GM19193 (cell line): ENCODE results near the gene C12orf76.

Experiments
- POLR2A ChIP-seq: IDR thresholded peaks from 4 replicates; pipeline ENCODE4 v1.6.1; 2011; ENCODE audit not compliant: insufficient read depth, insufficient read length; ENCODE audit errors: extremely low read depth

The C12orf76 gene

DNA sequence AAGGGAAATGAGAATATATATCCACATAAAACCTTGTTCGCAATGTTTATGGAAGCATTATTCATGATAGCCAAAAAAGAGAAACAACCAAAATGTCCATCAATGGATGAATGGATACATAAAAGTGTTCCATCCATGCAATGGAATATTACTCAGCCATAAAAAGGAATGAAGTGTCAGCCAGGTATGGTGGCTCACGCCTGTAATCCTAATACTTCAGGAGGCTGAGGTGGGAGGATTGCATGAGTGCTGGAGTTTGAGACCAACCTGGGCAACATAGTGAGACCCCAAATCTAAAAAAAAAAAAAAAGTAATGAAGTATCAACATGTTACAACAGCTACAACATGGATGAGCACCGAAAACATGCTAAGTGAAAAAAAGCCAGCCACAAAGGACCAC lies 23.6 kb upstream of the C12orf76 start:
- no peak for TF ChIP-seq POLR2A

DNA sequence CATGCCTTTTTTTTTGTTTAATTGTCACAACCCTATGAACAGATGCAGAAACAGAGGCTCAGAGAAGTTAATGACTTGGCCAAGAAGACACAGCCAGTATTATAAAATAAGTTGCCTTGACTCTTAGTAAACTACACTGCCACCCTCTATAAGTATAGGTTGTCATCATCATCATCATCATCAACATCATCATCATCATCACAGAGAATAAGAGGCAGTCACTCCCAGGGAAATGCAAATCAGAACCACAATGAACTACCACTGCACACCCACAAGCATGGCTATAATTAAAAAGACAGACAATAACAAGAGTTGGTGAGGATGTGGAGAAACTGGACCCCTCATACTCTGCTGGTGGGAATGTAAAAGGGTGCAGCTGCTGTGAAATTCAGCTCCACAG lies 23.2 kb upstream of the C12orf76 start:
- TF ChIP-seq POLR2A, result no peak

DNA sequence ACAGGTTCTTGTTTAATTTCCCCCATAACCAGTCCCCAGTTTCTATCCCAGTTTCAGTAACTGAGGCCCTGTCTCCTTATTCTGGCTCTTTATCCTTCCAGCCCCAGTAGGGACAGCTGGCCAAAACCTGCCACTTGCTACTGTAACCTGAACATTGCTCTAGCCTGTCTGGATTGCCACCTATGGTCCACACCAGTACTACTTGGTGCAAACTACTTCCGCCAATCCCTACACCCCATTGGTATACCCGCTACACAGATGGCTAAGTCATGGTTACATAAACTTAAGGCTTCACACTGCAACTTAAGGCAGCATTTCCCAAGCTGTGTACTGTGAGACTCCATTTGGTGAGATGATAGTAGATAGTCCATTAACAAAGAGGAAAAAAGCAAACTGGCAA lies 20.3 kb upstream of the C12orf76 start:
- TF ChIP-seq POLR2A, result no peak

DNA sequence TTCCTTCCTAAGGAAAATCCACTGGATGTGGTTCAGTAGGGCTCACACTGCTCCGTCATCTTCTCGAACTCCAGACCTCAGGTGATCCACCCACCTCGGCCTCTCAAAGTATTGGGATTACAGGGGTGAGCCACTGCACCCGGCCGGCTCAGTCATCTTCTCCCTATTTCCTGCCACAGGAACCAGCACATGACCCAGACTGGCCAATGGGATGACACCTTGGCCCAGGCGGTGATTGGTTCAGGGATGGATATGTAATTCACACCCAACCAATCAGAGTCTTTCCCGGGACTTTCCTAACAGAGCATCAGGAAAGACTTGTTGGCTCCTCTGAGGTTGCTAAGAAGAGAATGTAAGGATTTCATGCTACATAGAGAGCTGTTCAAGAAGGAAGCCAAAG lies 19.2 kb upstream of the C12orf76 start:
- TF ChIP-seq POLR2A, result no peak

DNA sequence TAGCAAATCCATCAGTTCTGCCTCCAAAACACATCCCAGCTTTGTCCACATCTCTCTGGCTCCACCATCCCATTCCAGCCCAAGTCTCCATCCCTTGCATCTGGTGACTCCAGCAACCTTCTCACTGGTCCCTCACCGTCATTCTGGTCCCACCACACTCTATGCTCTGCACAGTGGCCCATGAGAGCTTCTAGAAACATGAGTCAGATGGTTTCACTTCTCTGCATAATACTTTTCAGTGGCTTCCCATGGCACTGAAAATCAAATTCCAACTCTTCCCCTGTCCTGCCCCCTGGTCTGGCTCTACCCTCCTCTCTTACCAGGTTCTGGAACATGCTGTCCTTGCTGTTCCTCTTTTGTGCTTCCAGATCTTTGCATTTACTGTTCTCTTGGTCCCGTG lies 17.2 kb upstream of the C12orf76 start:
- no peak for TF ChIP-seq POLR2A

DNA sequence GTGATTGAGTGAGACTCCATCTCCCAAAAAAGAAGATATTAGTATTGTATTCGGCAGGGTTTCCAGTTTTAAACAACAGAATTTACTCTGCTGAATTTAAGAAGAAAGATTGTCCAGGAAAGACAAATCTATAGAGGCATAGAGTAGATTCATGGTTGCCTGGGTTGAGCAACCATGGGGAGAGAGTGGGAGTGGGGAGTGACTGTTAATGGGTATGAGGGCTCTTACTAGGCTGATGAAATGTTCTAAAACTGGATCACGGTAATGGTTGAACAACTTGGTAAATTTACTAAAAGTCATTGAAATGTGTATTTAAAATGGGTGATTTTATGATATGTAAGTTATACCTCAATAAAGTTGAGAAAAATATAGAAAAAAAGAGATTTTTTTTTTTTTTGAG lies 13.9 kb upstream of the C12orf76 start:
- no peak for TF ChIP-seq POLR2A

DNA sequence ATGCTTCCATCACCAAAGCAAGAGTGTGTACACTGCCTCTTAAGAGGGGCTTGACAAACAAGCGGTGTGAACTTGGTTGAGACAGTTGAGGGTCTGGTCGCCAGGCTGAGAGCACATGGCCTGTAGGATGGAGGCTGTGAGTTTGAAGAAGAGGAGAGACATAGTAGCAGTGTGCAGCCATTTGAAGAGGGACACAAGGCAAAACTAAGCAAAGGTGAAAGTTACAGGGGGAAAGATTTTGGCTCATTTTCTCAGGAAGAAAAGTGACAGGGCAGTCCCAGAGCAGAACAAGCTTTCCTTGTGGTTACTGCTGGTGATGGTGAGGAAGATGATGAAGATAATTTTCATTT lies 11.3 kb upstream of the C12orf76 start:
- TF ChIP-seq POLR2A, result no peak

DNA sequence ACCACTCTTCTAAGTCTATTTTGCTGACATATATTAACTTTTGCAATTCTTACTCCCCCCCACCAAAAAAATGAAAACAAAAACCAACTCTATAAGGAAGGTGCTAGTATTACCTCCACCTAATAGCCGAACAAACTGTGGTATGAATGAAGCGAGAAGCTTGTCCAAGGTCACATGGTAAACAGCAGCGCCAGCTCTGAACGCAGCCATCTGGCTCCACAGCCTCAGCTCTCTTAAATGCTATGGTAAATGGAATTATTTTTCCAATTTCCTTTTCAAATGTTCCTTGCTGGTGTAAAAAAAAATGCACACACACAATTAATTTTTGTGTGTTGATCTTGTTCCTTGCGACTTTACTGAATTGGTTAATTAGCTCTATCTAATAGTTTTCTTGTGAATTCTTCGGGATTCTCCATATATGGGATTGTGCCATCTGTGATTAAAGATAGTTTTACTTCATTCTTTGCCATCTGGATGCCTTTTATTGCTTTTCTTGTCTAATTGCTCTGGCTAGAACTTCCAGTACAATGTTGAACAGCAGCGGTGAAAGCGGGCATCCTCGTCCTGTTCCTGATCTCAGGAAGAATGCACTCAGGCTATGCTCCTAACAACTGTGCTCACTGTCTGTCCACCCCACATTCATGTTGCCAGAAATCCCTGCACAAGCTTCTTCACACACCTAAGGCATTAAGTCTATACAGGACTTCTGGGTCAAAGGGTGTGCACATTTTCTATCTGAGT lies 10.7 kb upstream of the C12orf76 start:
- TF ChIP-seq POLR2A, result no peak

DNA sequence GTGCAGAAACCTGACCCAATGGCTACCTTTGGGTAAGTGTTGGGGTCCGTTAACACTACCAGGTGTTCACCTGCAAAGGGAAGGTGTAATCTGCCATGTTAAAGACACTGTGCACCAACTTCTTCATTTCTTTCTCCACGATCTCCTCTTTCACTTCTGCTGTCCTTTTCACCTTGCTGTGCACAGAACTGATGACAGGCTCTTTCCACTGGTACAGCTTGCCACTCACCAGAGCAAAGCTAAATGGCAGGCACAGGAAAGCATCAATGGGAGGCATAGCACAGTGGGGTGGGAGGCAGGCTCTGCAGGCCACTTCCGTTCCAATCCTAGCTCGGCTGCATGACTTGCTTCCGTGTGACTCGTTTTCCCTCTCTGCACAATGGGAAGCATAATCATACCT lies 2.6 kb upstream of the C12orf76 start:
- no peak for TF ChIP-seq POLR2A

DNA sequence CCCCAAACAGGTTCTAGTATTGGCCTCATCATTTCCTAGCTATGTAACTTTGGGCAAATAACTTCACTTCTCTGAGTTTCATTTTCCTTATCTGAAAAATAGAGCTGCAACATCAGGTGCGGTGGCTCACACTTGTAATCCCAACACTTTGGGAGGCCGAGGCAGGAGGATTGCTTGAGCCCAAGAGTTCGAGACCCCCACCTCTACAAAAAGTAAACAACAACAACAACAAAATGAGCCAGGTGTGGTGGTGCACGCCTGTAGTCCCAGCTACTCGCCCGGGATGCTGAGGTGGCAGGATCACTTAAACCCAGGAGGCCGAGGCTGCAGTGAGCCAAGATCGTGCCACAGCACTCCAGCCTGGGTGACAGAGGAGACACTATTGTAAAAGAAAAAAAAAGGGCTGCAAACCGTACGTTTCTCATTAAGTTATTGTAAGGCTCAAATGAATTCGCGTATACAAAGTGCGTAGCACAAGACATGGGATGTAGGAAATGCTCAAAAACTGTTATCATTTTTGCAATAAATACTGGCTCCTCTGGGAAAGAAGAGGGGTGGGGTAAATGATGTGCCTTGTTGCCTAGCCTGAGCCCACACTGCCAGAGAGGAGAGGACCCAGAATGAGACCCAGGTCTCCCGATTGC lies 903 bp downstream of the C12orf76 start:
- TF ChIP-seq POLR2A, result no peak

DNA sequence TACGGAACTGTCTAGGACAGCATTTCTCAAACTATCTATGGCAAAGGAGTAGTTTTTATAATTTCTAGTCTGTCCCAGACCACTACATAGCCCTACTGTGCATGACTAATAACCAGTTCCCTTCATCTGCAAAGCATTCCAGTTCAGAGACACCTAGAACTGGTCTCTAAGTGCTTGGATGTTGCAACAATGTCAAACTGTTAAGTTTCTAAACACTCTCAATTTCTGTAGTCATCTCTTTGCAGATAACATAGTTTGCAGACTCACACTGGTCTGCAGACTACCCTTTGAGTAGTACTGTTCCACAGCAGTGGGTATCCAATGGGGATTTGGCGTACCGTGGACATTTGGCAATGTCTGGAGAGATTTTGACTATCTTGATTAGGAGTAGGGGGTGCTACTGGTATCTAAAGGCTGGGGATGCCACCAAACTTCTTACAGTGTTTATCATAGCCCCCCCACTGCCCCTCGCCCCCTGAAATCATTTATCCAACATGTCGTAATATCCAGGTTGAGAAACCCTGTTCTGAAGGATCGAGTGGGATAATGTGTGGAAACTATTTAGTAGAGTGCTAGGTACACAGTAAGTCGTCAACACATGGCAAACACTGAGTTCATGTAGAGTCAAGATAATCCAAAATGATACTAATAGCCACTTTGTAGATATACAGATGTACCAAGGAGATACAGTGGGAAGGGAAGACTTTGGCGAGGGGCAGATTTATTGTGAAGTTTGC lies 1.7 kb downstream of the C12orf76 start:
- no peak for TF ChIP-seq POLR2A

DNA sequence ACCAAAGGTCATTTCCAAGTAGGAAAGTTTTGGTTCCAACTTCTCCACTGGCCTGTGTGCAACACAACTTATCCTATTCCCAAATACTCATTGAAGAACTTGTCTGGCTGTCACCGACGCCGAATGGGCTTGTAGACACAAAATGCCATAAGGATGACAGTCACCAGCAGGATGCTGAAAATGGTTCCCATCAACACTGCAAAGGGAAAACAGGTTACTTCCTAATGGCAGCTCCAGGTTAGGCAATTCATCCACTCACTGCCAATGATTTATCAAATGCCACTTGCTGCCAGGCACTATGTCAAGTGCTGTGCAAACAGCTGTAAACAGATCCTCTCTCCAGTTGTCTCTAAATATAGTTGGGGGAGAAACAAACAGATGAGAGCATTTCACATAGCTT lies 6.1 kb downstream of the C12orf76 start:
- no peak for TF ChIP-seq POLR2A

DNA sequence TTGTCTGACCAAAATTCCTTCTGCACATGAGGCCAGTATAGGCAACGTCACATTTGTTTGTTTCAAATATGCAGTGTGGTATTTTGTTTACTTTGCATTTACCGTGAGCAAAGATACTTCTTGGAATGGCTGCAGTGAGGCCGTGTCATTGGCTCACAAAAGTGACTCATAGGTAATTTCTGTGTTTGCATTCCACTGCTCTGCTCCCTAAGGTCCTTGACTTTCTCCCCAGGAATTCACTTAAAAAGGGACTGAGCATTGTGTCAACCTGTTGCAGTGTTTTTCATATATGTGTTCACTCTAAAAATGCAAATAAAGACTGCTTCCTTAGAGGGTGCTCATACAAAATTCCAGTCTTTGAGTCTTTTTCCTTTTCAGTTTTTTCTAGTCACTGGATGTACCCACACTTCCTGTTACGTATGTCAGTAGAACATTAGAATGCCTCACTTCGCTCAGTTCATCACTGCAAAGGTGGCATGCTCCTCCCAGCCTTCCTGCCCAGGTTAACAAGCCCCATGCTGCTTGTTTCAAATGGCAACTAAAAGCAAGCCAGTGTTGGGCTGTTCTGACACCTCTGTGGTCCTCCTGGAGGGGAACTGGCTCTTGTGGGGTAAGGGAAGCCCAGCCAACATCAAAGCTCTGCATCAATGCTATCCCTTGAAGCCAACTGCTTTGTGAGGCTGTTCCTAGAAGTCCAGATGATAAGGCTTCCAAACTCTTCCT lies 9.1 kb downstream of the C12orf76 start:
- TF ChIP-seq POLR2A, result no peak

DNA sequence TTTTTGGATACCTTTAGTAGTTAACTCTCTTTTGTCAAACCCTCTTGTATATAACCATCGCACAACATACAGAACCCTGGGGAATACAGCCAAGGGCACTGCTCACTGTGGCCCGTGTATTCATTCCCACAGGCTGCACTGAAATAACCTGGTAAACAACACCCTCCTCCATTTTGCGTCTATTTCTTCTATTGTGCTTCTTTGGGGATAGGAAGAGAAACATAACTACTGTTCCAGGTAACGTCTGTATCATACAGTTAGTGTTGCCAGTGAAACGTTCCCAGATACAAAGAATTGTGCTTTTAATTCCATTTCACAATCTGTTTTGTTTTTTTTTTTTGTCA lies 9.6 kb downstream of the C12orf76 start:
- no peak for TF ChIP-seq POLR2A

DNA sequence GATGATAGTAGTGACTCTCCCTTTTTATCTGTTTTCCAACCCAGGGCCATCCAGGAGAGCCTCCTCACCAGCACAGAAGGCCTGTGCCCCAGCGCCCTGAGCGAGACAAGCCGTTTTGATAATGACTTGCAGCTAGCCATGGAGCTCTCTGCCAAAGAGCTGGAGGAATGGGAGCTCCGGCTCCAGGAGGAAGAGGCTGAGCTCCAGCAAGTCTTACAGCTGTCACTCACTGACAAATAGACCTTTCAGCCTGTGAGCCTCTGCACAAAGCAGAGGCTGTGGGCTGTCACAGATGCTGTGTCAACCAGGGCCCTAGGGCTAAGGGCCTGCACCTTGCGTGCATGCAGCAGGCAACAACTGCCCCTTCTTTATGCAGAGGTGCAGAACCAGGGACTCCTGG lies 11.0 kb downstream of the C12orf76 start:
- TF ChIP-seq POLR2A, result no peak
